Activated T-cell treated with anti-CD3 and anti-CD28 coated beads, Interleukin-2, amount 50 U/mL, for 72 hours (primary cell): ENCODE results near the gene ADARB2. TPM values are rescaled to one million over a fixed set of nuclear protein-coding genes. Genes with fewer than 3 reads are reported as not detected.
A peak's percentile ranks its signal among the peaks of the same experiment; 100 is the strongest.

ENCODE experiments used
- ATAC-seq, 2 donors: fragments of 150-1000 bp; cut with Tn5 transposase; replicated peaks in 1 of 2; 2 replicates each; pipeline ENCODE4 v1.10.0; 2021; ENCODE audit warnings: moderate library complexity in 2 of 2, mild to moderate bottlenecking in 1 of 2
- DNase-seq, 2 donors: peaks; one replicate each; pipeline ENCODE4 v3.0.0; 2021 to 2022; ENCODE audit warnings: mixed read lengths in 1 of 2
- H3K27ac Mint-ChIP-seq: one replicate; pipeline ENCODE4 v1.8.0; 2022; ENCODE audit warnings: mild to moderate bottlenecking, moderate library complexity, mixed read lengths
- H3K27me3 Mint-ChIP-seq: one replicate; pipeline ENCODE4 v1.8.0; 2022; ENCODE audit warnings: low read depth, mixed read lengths
- H3K36me3 Mint-ChIP-seq, 2 donors: one replicate each; pipeline ENCODE4 v1.8.0; 2022; ENCODE audit warnings: mixed read lengths in 2 of 2, mild to moderate bottlenecking in 1 of 2; ENCODE audit not compliant: insufficient read depth in 2 of 2
- H3K4me1 Mint-ChIP-seq: one replicate; pipeline ENCODE4 v1.8.0; 2022; ENCODE audit warnings: low read depth, mixed read lengths
- H3K4me3 Mint-ChIP-seq, 2 donors: one replicate each; pipeline ENCODE4 v1.8.0; 2022; ENCODE audit warnings: mild to moderate bottlenecking in 2 of 2, mixed read lengths in 2 of 2, moderate library complexity in 2 of 2
- H3K9me3 Mint-ChIP-seq, 2 donors: one replicate each; pipeline ENCODE4 v1.8.0; 2022; ENCODE audit warnings: mixed read lengths in 2 of 2
- total RNA-seq, 2 donors: library from RNA; stranded (reverse); gene quantifications; one replicate each; pipeline ENCODE4 v1.2.3, GENCODE V29; 2022

Gene ADARB2
- total RNA-seq, 2 donors from 2014 or later = 0.60 to 2.0 TPM

- no peak for DNase-seq
- no peak overlapping the region for H3K4me3 Mint-ChIP-seq
- H3K27ac Mint-ChIP-seq = no peak overlapping the region
- no peaks in the 10 kb centered on the region for H3K4me1 Mint-ChIP-seq
- H3K27me3 Mint-ChIP-seq = peaks cover 8% of the 10 kb centered on the region
- H3K36me3 Mint-ChIP-seq = peaks cover 6% of the 10 kb centered on the region in 2 donors
- no peak for ATAC-seq
- peaks cover 5 to 6% of the 10 kb centered on the region in 2 donors for H3K9me3 Mint-ChIP-seq
These were observed 9.5 kb upstream of the ADARB2 start for GRCh38 chr10:1746796-1747195.

DNA sequence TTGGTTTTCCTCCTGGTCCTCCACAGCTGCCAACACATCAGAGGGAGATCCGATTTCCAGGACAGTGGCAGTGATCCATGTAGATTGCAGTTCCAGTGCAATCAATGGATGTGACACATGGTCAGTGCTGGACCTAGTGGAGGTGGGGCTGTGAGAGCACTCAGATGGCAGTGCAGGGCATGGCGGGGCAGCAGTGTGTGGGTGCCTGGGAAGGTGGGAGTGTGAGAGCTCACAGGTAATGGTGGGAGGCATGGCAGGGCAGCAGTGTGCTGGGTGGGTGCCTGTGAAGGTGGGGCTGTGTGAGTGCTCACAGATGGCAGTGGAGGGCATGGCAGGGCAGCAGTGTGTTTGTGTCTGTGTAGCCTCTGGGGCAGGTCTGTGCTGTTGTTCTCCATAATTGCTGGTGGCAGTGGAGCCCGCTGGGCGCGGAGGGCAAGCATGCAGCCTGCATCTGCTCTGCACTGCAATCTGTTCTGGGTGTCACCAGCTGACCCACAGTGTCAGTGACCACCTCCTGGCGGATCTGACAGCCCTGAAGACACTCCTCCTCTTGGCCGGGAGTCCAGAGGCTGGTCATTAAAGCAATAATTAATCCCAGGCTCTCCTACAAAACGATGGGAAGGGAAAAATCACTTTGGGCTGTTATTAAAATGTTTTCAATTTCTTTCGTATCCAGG, 8.6 kb upstream of the ADARB2 start:
- Mint-ChIP-seq H3K27ac (no peak overlapping the region), H3K27me3 (peaks cover 17% of the 10 kb centered on the region), H3K4me3 (no peak overlapping the region), H3K4me1 (no peaks in the 10 kb centered on the region), H3K36me3 (peaks cover 6% of the 10 kb centered on the region in 2 donors), H3K9me3 (peaks cover 5% of the 10 kb centered on the region in 2 donors)
- ATAC-seq (no peak), DNase-seq (no peak)

DNA sequence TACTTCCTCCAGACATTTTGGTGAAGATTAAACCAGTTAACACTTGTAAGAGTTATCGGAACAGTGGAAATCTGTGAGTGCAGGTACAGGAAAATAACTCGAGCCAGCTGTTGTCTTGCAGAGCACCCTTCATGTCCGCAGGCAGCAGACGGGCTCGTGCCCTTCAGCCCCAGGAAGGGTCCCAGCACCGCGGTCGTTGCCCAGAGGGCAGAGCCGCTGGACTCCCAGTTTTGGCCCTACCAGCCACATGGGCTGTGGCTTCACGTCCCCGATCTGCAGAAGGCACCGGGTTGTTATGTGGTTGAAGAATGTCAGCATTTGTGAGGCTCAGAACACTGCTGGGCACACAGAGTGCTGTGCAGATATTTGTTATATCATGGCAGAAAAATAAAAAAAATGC, 7.2 kb upstream of the ADARB2 start:
- ATAC-seq = no peak
- no peaks in the 10 kb centered on the region for H3K4me1 Mint-ChIP-seq
- no peak overlapping the region for H3K27ac Mint-ChIP-seq

GRCh38 chr10:1743141-1743540, 5.8 kb upstream of the ADARB2 start:
- ATAC-seq (no peak), DNase-seq (no peak)
- H3K36me3 Mint-ChIP-seq = no peaks in the 10 kb centered on the region
- peaks cover under 1% of the 10 kb centered on the region for H3K4me1 Mint-ChIP-seq
- H3K27ac Mint-ChIP-seq = no peak overlapping the region
- H3K4me3 Mint-ChIP-seq = no peak overlapping the region
- no peaks in the 10 kb centered on the region for H3K9me3 Mint-ChIP-seq
- H3K27me3 Mint-ChIP-seq = peaks cover 45% of the 10 kb centered on the region

More for the DNA sequence above, 7.2 kb upstream of the ADARB2 start:
- Mint-ChIP-seq H3K27me3 (peaks cover 31% of the 10 kb centered on the region), H3K4me3 (no peak overlapping the region), H3K36me3 (peaks cover 3 to 4% of the 10 kb centered on the region in 2 donors), H3K9me3 (peaks cover 3 to 5% of the 10 kb centered on the region in 2 donors)
- no peak for DNase-seq

- Mint-ChIP-seq H3K27me3 (peaks cover 57% of the 10 kb centered on the region), H3K4me1 (peaks cover 10% of the 10 kb centered on the region), H3K4me3 (no peak overlapping the region), H3K9me3 (no peaks in the 10 kb centered on the region), H3K36me3 (no peaks in the 10 kb centered on the region), H3K27ac (no peak overlapping the region)
- DNase-seq (no peak), ATAC-seq (no peak)
These were observed 4.1 kb upstream of the ADARB2 start for GRCh38 chr10:1741450-1741849.

DNA sequence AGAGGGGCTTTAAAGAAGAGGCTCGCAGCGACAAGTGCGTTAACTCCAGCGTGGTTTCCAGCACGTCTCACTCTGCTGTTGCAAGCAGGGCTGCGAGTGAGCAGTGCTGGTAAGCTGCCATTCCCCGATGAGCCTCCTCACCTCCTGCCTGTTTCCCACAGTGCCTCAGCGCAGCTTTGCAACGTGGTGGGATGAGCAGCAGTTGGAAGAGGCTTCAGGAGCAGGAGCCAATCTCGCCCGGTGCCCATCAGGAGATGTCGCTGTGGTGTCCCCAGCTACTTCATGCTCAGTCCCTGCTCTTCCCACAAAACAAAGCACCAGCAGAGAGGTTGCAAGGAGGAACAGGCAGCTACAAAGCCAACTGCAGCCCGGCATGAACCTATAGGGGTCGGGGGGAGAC, 2.4 kb upstream of the ADARB2 start:
- no peak for DNase-seq
- Mint-ChIP-seq H3K27ac (no peak overlapping the region), H3K4me1 (peaks cover 10% of the 10 kb centered on the region), H3K36me3 (no peaks in the 10 kb centered on the region), H3K9me3 (no peaks in the 10 kb centered on the region), H3K4me3 (no peak overlapping the region), H3K27me3 (peaks cover 66% of the 10 kb centered on the region)
- ATAC-seq = no peak

GRCh38 chr10:1738950-1739349, 1.6 kb upstream of the ADARB2 start:
- no peak overlapping the region for H3K4me3 Mint-ChIP-seq
- peaks cover 74% of the 10 kb centered on the region for H3K27me3 Mint-ChIP-seq
- ATAC-seq = no peak
- no peaks in the 10 kb centered on the region for H3K9me3 Mint-ChIP-seq
- H3K27ac Mint-ChIP-seq = no peak overlapping the region
- peaks cover 10% of the 10 kb centered on the region for H3K4me1 Mint-ChIP-seq
- no peak for DNase-seq
- no peaks in the 10 kb centered on the region for H3K36me3 Mint-ChIP-seq

DNA sequence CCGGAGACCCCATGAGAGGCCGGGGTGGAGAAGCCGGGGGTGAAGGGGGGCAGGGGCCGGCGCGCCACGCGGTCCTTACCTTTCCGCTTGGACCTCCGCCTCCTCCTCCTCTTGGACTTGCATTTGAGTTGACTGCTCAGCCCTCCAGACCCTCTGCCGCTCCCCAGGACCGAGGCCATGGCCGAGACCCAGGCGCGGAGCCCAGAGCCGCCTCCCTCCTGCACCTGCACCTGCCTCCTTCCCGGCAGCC, 428 bp downstream of the ADARB2 start:
- no peaks in the 10 kb centered on the region for H3K9me3 Mint-ChIP-seq
- ATAC-seq (peak in 1 of 2 donors; percentile 11), DNase-seq (no peak)
- H3K27me3 Mint-ChIP-seq = peaks cover 90% of the 10 kb centered on the region
- H3K4me1 Mint-ChIP-seq = peaks cover 10% of the 10 kb centered on the region
- peak overlapping the region; percentile 77 to 84 for H3K4me3 Mint-ChIP-seq
- H3K36me3 Mint-ChIP-seq = no peaks in the 10 kb centered on the region
- no peak overlapping the region for H3K27ac Mint-ChIP-seq

GRCh38 chr10:1736144-1736971, 967 bp downstream of the ADARB2 start:
- no peak overlapping the region for H3K27ac Mint-ChIP-seq
- peak overlapping the region; percentile 77 to 84 for H3K4me3 Mint-ChIP-seq
- peaks cover 10% of the 10 kb centered on the region for H3K4me1 Mint-ChIP-seq
- no peaks in the 10 kb centered on the region for H3K36me3 Mint-ChIP-seq
- ATAC-seq (no peak), DNase-seq (no peak)
- H3K27me3 Mint-ChIP-seq = peaks cover 85% of the 10 kb centered on the region
- no peaks in the 10 kb centered on the region for H3K9me3 Mint-ChIP-seq

GRCh38 chr10:1735562-1735961, 1.8 kb downstream of the ADARB2 start:
- H3K9me3 Mint-ChIP-seq = no peaks in the 10 kb centered on the region
- no peak overlapping the region for H3K27ac Mint-ChIP-seq
- no peak overlapping the region for H3K4me3 Mint-ChIP-seq
- no peak for ATAC-seq
- H3K27me3 Mint-ChIP-seq = peaks cover 84% of the 10 kb centered on the region
- DNase-seq = no peak
- peaks cover 10% of the 10 kb centered on the region for H3K4me1 Mint-ChIP-seq
- H3K36me3 Mint-ChIP-seq = no peaks in the 10 kb centered on the region

- Mint-ChIP-seq H3K36me3 (no peaks in the 10 kb centered on the region), H3K4me1 (peaks cover 10% of the 10 kb centered on the region), H3K27ac (no peak overlapping the region), H3K4me3 (no peak overlapping the region), H3K9me3 (no peaks in the 10 kb centered on the region), H3K27me3 (peaks cover 84% of the 10 kb centered on the region)
- DNase-seq (no peak), ATAC-seq (no peak)
These were observed 3.0 kb downstream of the ADARB2 start for GRCh38 chr10:1734288-1734687.

DNA sequence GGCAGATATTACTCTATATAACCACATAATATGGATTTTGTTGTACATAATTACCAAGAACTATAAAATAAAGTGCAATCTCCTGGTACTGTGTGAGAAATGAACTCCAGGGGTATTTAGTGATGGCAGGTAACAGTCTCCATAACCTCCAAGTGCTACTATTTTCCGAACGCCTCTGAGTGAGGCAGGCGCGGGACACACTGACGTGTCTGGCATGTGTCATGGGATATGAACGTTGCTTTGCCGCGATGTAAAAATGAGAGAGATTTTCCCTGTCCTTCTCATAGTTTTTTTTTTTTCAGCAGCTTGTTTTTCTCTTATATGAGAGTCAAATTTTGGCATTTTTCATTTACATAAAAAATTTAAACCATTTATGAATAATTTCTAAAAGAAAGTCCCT, 3.6 kb downstream of the ADARB2 start:
- Mint-ChIP-seq H3K4me3 (no peak overlapping the region), H3K27me3 (peaks cover 81% of the 10 kb centered on the region), H3K27ac (no peak overlapping the region), H3K9me3 (no peaks in the 10 kb centered on the region), H3K36me3 (no peaks in the 10 kb centered on the region), H3K4me1 (peaks cover 10% of the 10 kb centered on the region)
- ATAC-seq (no peak), DNase-seq (no peak)

GRCh38 chr10:1732564-1732996, 4.7 kb downstream of the ADARB2 start:
- Mint-ChIP-seq H3K36me3 (no peaks in the 10 kb centered on the region), H3K27ac (no peak overlapping the region), H3K27me3 (peaks cover 76% of the 10 kb centered on the region), H3K4me3 (no peak overlapping the region), H3K4me1 (peaks cover 4% of the 10 kb centered on the region), H3K9me3 (no peaks in the 10 kb centered on the region)
- no peak for DNase-seq
- no peak for ATAC-seq

DNA sequence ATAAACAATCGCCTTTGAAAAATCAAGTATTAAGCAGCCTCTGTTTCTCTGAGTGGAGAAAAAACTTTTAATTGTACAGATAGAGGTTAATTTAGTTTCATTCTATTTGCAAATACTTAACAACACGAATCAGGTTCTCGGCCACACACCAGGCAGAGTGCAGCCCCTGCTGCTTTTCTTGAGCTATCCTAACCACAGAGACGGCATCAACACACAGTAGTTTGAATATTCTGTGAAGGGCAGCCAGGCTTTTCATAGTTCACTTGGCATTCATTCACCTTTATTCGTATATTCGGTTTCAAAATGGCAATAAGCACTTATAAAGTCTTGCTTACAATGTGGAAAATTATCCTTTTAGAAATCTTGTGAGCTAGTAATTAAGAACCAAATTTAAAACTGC, 5.7 kb downstream of the ADARB2 start:
- Mint-ChIP-seq H3K9me3 (no peaks in the 10 kb centered on the region), H3K4me1 (no peaks in the 10 kb centered on the region), H3K4me3 (no peak overlapping the region), H3K27ac (no peak overlapping the region), H3K36me3 (no peaks in the 10 kb centered on the region), H3K27me3 (peaks cover 77% of the 10 kb centered on the region)
- DNase-seq = no peak
- no peak for ATAC-seq
